ENCODE measurements around the gene MAD2L1BP. TPM values are rescaled to one million over a fixed set of nuclear protein-coding genes. Genes with fewer than 3 reads are reported as not detected.

The MAD2L1BP gene
- total RNA-seq, 1 experiment from 2014 or later = 33.5 TPM

- no peaks in the 10 kb centered on the region for H3K27me3 ChIP-seq (replicated peaks; ENCODE audit: control insufficient read depth, insufficient read depth, low read length)
- TF ChIP-seq CTCF (IDR thresholded peaks at IDR 0.05; ENCODE audit: insufficient read depth in 1 of 2, low read depth in 1 of 2, low read length in 1 of 2, severe bottlenecking in 1 of 2, unreplicated experiment in 1 of 2) = no peak
- Mint-ChIP-seq H3K27me3 (ENCODE audit: insufficient read depth, unreplicated experiment) (no peaks in the 10 kb centered on the region), H3K9me3 (ENCODE audit: unreplicated experiment) (no peaks in the 10 kb centered on the region), H3K27ac (ENCODE audit: unreplicated experiment) (no peak overlapping the region), H3K4me3 (ENCODE audit: unreplicated experiment) (no peak overlapping the region), H3K4me1 (ENCODE audit: low read depth, unreplicated experiment) (no peaks in the 10 kb centered on the region), H3K36me3 (ENCODE audit: insufficient read depth, unreplicated experiment) (peaks cover 31% of the 10 kb centered on the region)
- H3K4me3 ChIP-seq (ENCODE audit: low read depth, low read length) = no peak overlapping the region
- H3K36me3 ChIP-seq (ENCODE audit: control insufficient read depth, insufficient read depth, low read length) = no peaks in the 10 kb centered on the region; the same call in 1 of the 2 replicates
- DNase-seq = no peak
- peaks cover 9% of the 10 kb centered on the region for H3K4me1 ChIP-seq
- POLR2A ChIA-PET = no interaction called here
- BruUV-seq (replicated peaks) = no TSS peak
- no peaks in the 10 kb centered on the region for H3K9me3 ChIP-seq
- CTCF ChIA-PET = interaction anchor here (1.3 to 2.0 kb wide), 2 partner anchors 159 to 414 kb away, joined by 3 to 4 read pairs; no protein-coding TSS in a partner anchor
- intact Hi-C loops (cut with micrococcal nuclease; ENCODE audit: unreplicated experiment) = loop anchor here (5.0 kb wide), 3 partner anchors 57 to 107 kb away; partner anchors contain the start of gene VEGFA
These were observed 29.7 kb downstream of the MAD2L1BP start for GRCh38 chr6:43665376-43665775.

- POLR2A ChIA-PET = no interaction called here
These were observed 30.7 kb downstream of the MAD2L1BP start for GRCh38 chr6:43666196-43666920.

More at GRCh38 chr6:43666196-43666920, 30.7 kb downstream of the MAD2L1BP start:
- H3K9me3 Mint-ChIP-seq (ENCODE audit: unreplicated experiment) = no peaks in the 10 kb centered on the region
- H3K27me3 Mint-ChIP-seq (ENCODE audit: insufficient read depth, unreplicated experiment) = no peaks in the 10 kb centered on the region
- H3K4me3 ChIP-seq (ENCODE audit: low read depth, low read length) = no peak overlapping the region
- CTCF ChIA-PET = interaction anchor here (1.3 to 2.0 kb wide), 3 partner anchors 58 to 413 kb away, joined by 3 to 4 read pairs (median 3); no protein-coding TSS in a partner anchor
- intact Hi-C loops (cut with micrococcal nuclease; ENCODE audit: unreplicated experiment) = loop anchor here (5.0 kb wide), 3 partner anchors 56 to 106 kb away; partner anchors contain the start of gene VEGFA
- no peak for TF ChIP-seq CTCF (IDR thresholded peaks at IDR 0.05; ENCODE audit: insufficient read depth in 1 of 2, low read depth in 1 of 2, low read length in 1 of 2, severe bottlenecking in 1 of 2, unreplicated experiment in 1 of 2)
- no peak for DNase-seq
- peaks cover 2% of the 10 kb centered on the region; the same call in 1 of the 2 replicates for H3K36me3 ChIP-seq (ENCODE audit: control insufficient read depth, insufficient read depth, low read length)
- peaks cover 9% of the 10 kb centered on the region for H3K4me1 ChIP-seq
- H3K36me3 Mint-ChIP-seq (ENCODE audit: insufficient read depth, unreplicated experiment) = peaks cover 35% of the 10 kb centered on the region
- no peak overlapping the region for H3K4me3 Mint-ChIP-seq (ENCODE audit: unreplicated experiment)
- no peaks in the 10 kb centered on the region for H3K4me1 Mint-ChIP-seq (ENCODE audit: low read depth, unreplicated experiment)
- no TSS peak for BruUV-seq (replicated peaks)
- no peaks in the 10 kb centered on the region for H3K27me3 ChIP-seq (replicated peaks; ENCODE audit: control insufficient read depth, insufficient read depth, low read length)
- H3K27ac Mint-ChIP-seq (ENCODE audit: unreplicated experiment) = no peak overlapping the region
- H3K9me3 ChIP-seq = no peaks in the 10 kb centered on the region
